ENCODE data around the gene NOX3. TPM values are rescaled to one million over a fixed set of nuclear protein-coding genes. Genes with fewer than 3 reads are reported as not detected.
"Not testable (repeated sequence)": the region's sequence is repeated elsewhere in the genome, so short reads cannot be mapped to it uniquely, and the experiment has no call there.

The NOX3 gene
- total RNA-seq, 1 donor from 2014 or later: not detected

- no peak overlapping the region for H3K4me3 Mint-ChIP-seq (ENCODE audit: unreplicated experiment)
Measured at GRCh38 chr6:155491421-155491820, 35.8 kb upstream of the NOX3 start.

GRCh38 chr6:155488197-155488596 is 32.6 kb upstream of the NOX3 start:
- peaks cover 11% of the 10 kb centered on the region for H3K4me1 Mint-ChIP-seq (ENCODE audit: unreplicated experiment)
- not testable (repeated sequence) for DNase-seq (ENCODE audit: extremely low spot score, unreplicated experiment); H3K4me3 Mint-ChIP-seq (ENCODE audit: unreplicated experiment); H3K27me3 Mint-ChIP-seq (ENCODE audit: unreplicated experiment); H3K27ac Mint-ChIP-seq (ENCODE audit: unreplicated experiment); H3K9me3 Mint-ChIP-seq (ENCODE audit: unreplicated experiment); H3K36me3 Mint-ChIP-seq (ENCODE audit: unreplicated experiment)

More at GRCh38 chr6:155491421-155491820, 35.8 kb upstream of the NOX3 start:
- Mint-ChIP-seq H3K9me3 (ENCODE audit: unreplicated experiment) (no peaks in the 10 kb centered on the region), H3K36me3 (ENCODE audit: unreplicated experiment) (no peaks in the 10 kb centered on the region), H3K4me1 (ENCODE audit: unreplicated experiment) (peaks cover 36% of the 10 kb centered on the region), H3K27ac (ENCODE audit: unreplicated experiment) (no peak overlapping the region), H3K27me3 (ENCODE audit: unreplicated experiment) (no peaks in the 10 kb centered on the region)
- TF ChIP-seq CTCF (IDR thresholded peaks at IDR 0.05): no peak
- DNase-seq (ENCODE audit: extremely low spot score, unreplicated experiment): no peak

GRCh38 chr6:155487371-155488130 is 31.9 kb upstream of the NOX3 start:
- no peaks in the 10 kb centered on the region for H3K9me3 Mint-ChIP-seq (ENCODE audit: unreplicated experiment)
- no peak for DNase-seq (ENCODE audit: extremely low spot score, unreplicated experiment)
- peaks cover 4% of the 10 kb centered on the region for H3K4me1 Mint-ChIP-seq (ENCODE audit: unreplicated experiment)
- no peak for TF ChIP-seq CTCF (IDR thresholded peaks at IDR 0.05)
- H3K4me3 Mint-ChIP-seq (ENCODE audit: unreplicated experiment): no peak overlapping the region
- no peaks in the 10 kb centered on the region for H3K27me3 Mint-ChIP-seq (ENCODE audit: unreplicated experiment)
- no peaks in the 10 kb centered on the region for H3K36me3 Mint-ChIP-seq (ENCODE audit: unreplicated experiment)
- H3K27ac Mint-ChIP-seq (ENCODE audit: unreplicated experiment): no peak overlapping the region

GRCh38 chr6:155486721-155487294 is 31.2 kb upstream of the NOX3 start:
- Mint-ChIP-seq H3K27ac (ENCODE audit: unreplicated experiment) (no peak overlapping the region), H3K4me1 (ENCODE audit: unreplicated experiment) (peaks cover under 1% of the 10 kb centered on the region), H3K4me3 (ENCODE audit: unreplicated experiment) (no peak overlapping the region), H3K27me3 (ENCODE audit: unreplicated experiment) (no peaks in the 10 kb centered on the region), H3K36me3 (ENCODE audit: unreplicated experiment) (no peaks in the 10 kb centered on the region), H3K9me3 (ENCODE audit: unreplicated experiment) (no peaks in the 10 kb centered on the region)
- no peak for TF ChIP-seq CTCF (IDR thresholded peaks at IDR 0.05)
- DNase-seq (ENCODE audit: extremely low spot score, unreplicated experiment): no peak

GRCh38 chr6:155485756-155486155 is 30.1 kb upstream of the NOX3 start:
- DNase-seq (ENCODE audit: extremely low spot score, unreplicated experiment): no peak
- no peaks in the 10 kb centered on the region for H3K27me3 Mint-ChIP-seq (ENCODE audit: unreplicated experiment)
- peaks cover 10% of the 10 kb centered on the region for H3K4me1 Mint-ChIP-seq (ENCODE audit: unreplicated experiment)
- H3K27ac Mint-ChIP-seq (ENCODE audit: unreplicated experiment): no peak overlapping the region
- H3K36me3 Mint-ChIP-seq (ENCODE audit: unreplicated experiment): no peaks in the 10 kb centered on the region
- TF ChIP-seq CTCF (IDR thresholded peaks at IDR 0.05): no peak
- H3K9me3 Mint-ChIP-seq (ENCODE audit: unreplicated experiment): no peaks in the 10 kb centered on the region
- no peak overlapping the region for H3K4me3 Mint-ChIP-seq (ENCODE audit: unreplicated experiment)
